Raji (cell line): ENCODE results near the gene RRP1.

Experiments used
- POLR2A ChIP-seq: IDR thresholded peaks from 2 replicates; pipeline ENCODE4 v1.6.1; 2011; ENCODE audit warnings: low read depth, low read length, control low read depth; ENCODE audit not compliant: insufficient read depth

Gene RRP1

DNA sequence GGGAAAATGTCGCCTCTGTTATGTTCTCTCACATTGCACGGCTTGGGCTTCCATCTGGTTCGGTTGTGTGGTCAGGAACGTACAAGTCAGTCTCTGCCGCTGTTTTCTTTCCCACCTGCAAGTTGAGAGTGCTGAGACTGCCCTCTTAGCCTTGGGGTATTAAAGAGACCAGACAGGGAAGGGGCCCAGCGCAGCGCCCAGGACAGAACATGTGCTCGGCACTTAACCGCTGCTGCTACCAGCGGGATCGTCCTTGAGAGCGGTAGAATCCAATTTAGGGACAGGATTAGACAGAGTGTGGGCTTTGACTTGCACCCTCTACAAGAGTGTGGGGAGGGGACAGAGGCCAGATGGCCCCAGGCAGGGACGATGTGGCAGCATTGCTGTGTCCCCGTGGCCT lies 57.9 kb downstream of the RRP1 start:
- no peak for TF ChIP-seq POLR2A

DNA sequence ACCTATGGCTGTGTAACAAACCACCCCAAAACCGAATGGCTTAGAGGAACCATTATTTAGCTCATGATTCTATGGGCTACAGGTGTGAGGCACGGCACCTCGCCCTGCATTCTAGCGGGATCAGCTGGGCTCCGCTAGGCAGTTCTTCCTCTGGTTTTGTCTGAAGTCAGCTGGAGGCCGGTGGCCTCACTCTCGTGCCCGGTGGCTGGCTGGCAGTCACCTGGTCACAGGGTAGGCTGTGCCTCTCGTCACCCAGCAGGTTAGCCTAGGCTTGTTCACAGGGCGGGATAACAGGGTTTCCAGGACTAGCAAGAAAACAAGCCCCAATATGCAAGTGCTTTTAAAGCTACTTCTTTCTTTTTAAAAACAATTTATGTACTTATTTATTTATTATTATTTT lies 59.4 kb downstream of the RRP1 start:
- TF ChIP-seq POLR2A, result no peak

DNA sequence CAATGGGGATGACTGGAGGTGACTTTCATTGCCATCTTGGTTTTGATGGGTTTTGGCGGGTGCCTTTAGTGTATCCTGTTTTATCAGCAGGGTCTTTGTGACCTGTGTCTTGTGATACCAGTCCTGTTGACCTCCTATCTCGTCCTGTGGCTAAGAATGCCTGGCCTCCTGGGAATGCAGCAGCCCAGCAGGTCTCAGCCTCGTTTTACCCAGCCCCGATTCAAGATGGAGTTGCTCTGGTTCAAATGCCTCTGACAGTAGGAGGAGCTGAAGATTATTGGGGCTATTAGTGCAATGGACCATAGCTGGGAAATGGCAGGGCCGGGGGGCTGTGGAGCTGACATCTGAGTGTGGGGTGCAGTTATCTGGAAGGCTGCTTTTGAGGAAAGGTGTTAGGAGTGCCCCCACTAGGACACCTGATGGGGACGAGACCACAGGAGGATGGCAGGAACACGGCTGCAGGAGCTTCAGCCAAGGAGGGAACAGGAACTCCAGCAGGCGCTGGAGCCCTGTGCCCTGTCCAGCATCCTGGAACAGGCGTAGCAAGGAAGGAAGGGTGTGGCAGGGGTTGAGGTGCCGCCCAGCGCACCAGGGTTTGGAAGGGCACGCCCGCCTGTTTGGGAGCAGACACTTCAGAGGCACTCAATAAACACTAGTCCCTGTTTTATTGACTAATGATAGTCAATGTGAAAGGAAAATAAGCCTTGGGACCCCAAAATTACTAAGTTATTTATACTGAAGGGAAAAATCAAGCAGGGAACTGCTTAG lies 60.3 kb downstream of the RRP1 start:
- no peak for TF ChIP-seq POLR2A

DNA sequence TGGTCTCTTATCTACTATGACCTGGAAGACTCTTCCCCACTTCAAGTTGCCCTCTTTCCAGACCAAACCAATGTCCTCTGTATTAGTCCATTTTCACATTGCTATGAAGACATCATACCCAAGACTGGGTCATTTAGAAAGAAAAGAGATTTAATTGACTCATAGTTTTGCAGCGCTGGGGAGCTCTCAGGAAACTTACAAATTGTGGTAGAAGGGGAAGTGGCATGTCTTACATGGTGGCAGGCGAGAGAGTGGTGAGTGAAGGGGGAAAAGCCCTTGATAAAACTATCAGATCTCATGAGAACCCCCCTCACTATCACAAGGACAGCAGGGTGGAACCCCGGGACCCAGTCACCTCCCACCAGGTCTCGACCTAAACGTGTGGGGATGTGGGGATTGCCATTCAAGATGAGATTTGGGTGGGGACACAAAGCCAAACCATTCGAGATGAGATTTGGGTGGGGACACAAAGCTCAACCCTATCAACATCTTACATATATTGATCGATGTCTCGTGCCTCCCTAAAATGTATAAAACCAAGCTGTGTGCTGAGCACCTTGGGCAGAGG lies 61.4 kb downstream of the RRP1 start:
- TF ChIP-seq POLR2A, result no peak

DNA sequence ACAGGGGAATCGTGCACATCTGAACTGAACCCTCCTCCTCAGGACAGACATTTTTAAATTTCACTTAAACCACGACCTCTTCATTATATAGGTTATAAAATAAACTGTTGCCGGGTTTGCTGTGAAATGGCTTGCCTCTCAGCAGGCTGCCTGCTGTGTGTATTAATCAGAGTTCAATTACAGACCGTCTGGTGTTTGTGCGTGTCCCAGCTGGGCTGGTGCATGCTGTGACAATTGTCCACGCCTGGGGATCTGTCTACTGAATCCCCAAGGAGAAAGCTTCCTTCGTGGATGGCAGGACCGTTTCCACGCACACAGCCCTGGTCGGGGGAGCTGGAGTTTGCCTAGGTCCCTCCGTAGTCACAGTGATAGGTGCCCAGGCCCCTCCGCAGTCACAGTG lies 62.2 kb downstream of the RRP1 start:
- TF ChIP-seq POLR2A, result no peak

DNA sequence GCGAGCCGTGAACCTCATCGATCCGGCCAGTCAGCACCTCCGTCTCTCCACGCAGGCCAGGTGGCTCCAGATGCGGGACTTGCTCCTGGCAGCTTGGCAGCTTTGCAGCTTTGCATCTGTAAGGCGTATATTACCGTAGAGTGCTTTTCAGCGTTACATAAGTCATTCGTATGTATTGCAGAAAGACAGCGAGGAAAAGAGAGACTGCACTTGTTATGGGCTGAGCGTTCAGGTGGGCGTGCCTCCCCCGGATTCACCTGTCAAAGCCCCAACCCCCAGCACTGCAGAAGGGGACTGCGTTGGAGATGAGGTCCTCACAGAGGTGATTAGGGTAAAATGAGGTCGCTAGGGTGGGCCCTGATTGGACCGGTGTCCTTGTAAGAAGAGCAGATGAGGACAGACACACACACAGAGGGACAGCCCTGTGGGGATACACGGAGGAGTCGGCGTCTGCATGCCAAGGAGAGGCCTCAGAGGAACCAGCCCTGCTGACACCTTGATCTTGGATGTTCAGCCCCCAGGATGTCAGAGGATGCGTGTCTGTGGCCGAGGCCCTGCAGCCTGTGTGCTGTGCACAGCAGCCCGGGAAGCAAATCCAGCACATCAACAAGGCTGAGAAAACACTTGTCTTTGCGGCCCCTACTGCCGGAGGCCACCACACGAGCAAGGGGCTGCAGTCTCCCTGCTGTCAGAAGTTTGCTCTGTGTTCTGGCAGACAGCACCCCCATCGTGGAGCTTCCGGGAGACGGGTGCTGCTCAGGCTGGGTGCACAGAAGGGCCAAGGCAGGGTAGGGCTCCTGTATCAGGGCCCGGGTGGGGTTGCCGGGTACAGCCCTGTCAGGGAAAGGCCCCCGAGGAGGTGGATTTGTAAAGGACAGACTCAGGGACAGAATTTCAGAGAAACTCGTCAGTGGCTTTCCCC lies 64.7 kb downstream of the RRP1 start:
- TF ChIP-seq POLR2A, result no peak
